ENCODE results near the gene C11orf98. TPM values are rescaled to one million over a fixed set of nuclear protein-coding genes. Genes with fewer than 3 reads are reported as not detected.
"Not testable (repeated sequence)": the region's sequence is repeated elsewhere in the genome, so short reads cannot be mapped to it uniquely, and the experiment has no call there.

C11orf98 gene
- total RNA-seq, 6 donors from 2014 or later = 16.8 to 42.0 (median 30.6) TPM

GRCh38 chr11:62622476-62623089, 42.4 kb downstream of the C11orf98 start:
- Histone ChIP-seq H3K36me3 (peaks cover 23 to 29% (median 27%) of the 10 kb centered on the region in 4 donors), H3K27me3 (no peaks in the 10 kb centered on the region), H3K9me3 (no peaks in the 10 kb centered on the region), H3K27ac (peak overlapping the region; percentile 82 to 90 (median 87)), H3K4me1 (peaks cover 11 to 20% (median 17%) of the 10 kb centered on the region in 4 donors), H3K4me3 (peak overlapping the region in 3 of 4 donors; percentile 69 to 75 (median 72))
- ATAC-seq (ENCODE audit: low FRiP score in 2 of 2) = no peak
- TF ChIP-seq POLR2A (IDR thresholded peaks at IDR 0.05) (no peak), POLR2AphosphoS5 (IDR thresholded peaks at IDR 0.05) (no peak), EP300 (IDR thresholded peaks at IDR 0.05) (no peak), CTCF (IDR thresholded peaks at IDR 0.05) (no peak)
- no peak for DNase-seq
- WGBS, 2 donors = 80 to 86% methylated on average over 7 of the region's 7 CpGs

- H3K27ac ChIP-seq = peak within 1 kb of the TSS; percentile 82 to 90 (median 87)
- DNase-seq (peak; percentile 99 to 100), ATAC-seq (ENCODE audit: low FRiP score in 2 of 2) (peak; percentile 99)
- peak within 1 kb of the TSS; percentile 67 to 75 (median 70) for H3K4me3 ChIP-seq
- H3K36me3 ChIP-seq = peaks cover 18 to 29% (median 24%) of the 10 kb centered on the region in 4 donors
- H3K27me3 ChIP-seq = no peaks in the 10 kb centered on the region
- H3K9me3 ChIP-seq = no peaks in the 10 kb centered on the region
- 1% methylated on average over 24 to 64 of the region's 77 CpGs for WGBS, 2 donors
- peaks cover 11 to 20% (median 17%) of the 10 kb centered on the region in 4 donors for H3K4me1 ChIP-seq
- peak in 2 of 4 donors; percentile 65 to 87 for TF ChIP-seq POLR2A (IDR thresholded peaks at IDR 0.05)
- TF ChIP-seq POLR2AphosphoS5 (IDR thresholded peaks at IDR 0.05) = peak; percentile 95 to 99
- peak in 5 of 6 experiments; percentile 12 to 59 (median 41) for TF ChIP-seq CTCF (IDR thresholded peaks at IDR 0.05)
- TF ChIP-seq EP300 (IDR thresholded peaks at IDR 0.05) = peak in 3 of 4 donors; percentile 88 to 94 (median 93)
Observed at GRCh38 chr11:62621567-62622470, 43.2 kb downstream of the C11orf98 start, which contains the start of gene B3GAT3. Gene B3GAT3, minus strand, starts transcription at chr11:62621986. Its CDS starts 39 bp downstream, at chr11:62621947.

- ATAC-seq (ENCODE audit: low FRiP score in 2 of 2) (no peak), DNase-seq (no peak)
- 29 to 31% methylated on average over 8 of the region's 8 CpGs for WGBS, 2 donors
- Histone ChIP-seq H3K36me3 (peaks cover 12 to 29% (median 21%) of the 10 kb centered on the region in 4 donors), H3K9me3 (no peaks in the 10 kb centered on the region), H3K4me3 (peak overlapping the region; percentile 67 to 75 (median 70)), H3K27ac (peak overlapping the region; percentile 82 to 90 (median 87)), H3K4me1 (peaks cover 11 to 20% (median 17%) of the 10 kb centered on the region in 4 donors), H3K27me3 (no peaks in the 10 kb centered on the region)
- TF ChIP-seq EP300 (IDR thresholded peaks at IDR 0.05) (no peak), POLR2AphosphoS5 (IDR thresholded peaks at IDR 0.05) (no peak), POLR2A (IDR thresholded peaks at IDR 0.05) (no peak), CTCF (IDR thresholded peaks at IDR 0.05) (no peak)
Observed at GRCh38 chr11:62621027-62621566, 43.9 kb downstream of the C11orf98 start.

- H3K4me1 ChIP-seq = peaks cover 11 to 25% (median 16%) of the 10 kb centered on the region in 4 donors
- WGBS, 2 donors = 100% methylated on average over 7 of the region's 14 CpGs; no CpG with 5 or more reads in 1 of the 2 donors
- not testable (repeated sequence) for H3K4me3 ChIP-seq; H3K27ac ChIP-seq; H3K9me3 ChIP-seq; H3K27me3 ChIP-seq; ATAC-seq (ENCODE audit: low FRiP score in 2 of 2); DNase-seq
- peaks cover 0 to 28% (median 15%) of the 10 kb centered on the region in 4 donors for H3K36me3 ChIP-seq
Observed at GRCh38 chr11:62616957-62617356, 48.1 kb downstream of the C11orf98 start.

- H3K4me1 ChIP-seq = peaks cover 18 to 29% (median 21%) of the 10 kb centered on the region in 4 donors
- peaks cover 3 to 33% (median 15%) of the 10 kb centered on the region in 4 donors for H3K36me3 ChIP-seq
- no peak overlapping the region for H3K27ac ChIP-seq
- no peak overlapping the region for H3K4me3 ChIP-seq
- TF ChIP-seq POLR2A (IDR thresholded peaks at IDR 0.05) (no peak), EP300 (IDR thresholded peaks at IDR 0.05) (no peak), CTCF (IDR thresholded peaks at IDR 0.05) (no peak), POLR2AphosphoS5 (IDR thresholded peaks at IDR 0.05) (no peak)
- H3K27me3 ChIP-seq = no peaks in the 10 kb centered on the region
- no peaks in the 10 kb centered on the region for H3K9me3 ChIP-seq
- ATAC-seq (ENCODE audit: low FRiP score in 2 of 2) (no peak), DNase-seq (peak in 1 of 2 donors; percentile 58)
- 92 to 95% methylated on average over 4 to 7 of the region's 7 CpGs for WGBS, 2 donors
Observed at GRCh38 chr11:62615521-62615920, 49.5 kb downstream of the C11orf98 start.
